DMS114 treated with DMSO at 0.1 percent for 48 hours (cell line): ENCODE data around the gene SIGLEC8.
A peak's percentile ranks its signal among the peaks of the same experiment; 100 is the strongest.
"Not testable (repeated sequence)": the region's sequence is repeated elsewhere in the genome, so short reads cannot be mapped to it uniquely, and the experiment has no call there.

Experiments used
- DNase-seq: peaks from one replicate; lab custom pipeline; 2025; ENCODE audit not compliant: unreplicated experiment; lab: John Stamatoyannopoulos, UW

Gene SIGLEC8

DNA sequence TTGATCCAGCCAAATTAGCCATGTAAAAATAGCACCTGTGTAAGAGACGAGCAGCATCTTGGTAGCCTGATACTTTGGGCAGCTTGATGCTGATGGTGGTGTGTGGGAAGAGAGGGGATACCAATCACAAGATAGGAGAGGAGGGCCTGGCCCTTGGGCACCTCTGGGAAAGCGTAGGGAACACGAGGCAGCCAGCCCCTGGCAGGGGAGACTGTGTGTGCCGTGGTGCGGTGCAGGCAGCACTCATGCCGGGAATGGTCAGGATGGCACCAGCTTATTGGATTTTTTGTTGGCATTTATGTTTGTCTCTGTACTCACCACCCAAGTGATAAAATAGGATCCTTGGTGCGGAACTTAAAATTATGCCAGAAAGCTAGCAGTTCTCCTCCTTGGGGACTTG is 10.2 kb downstream of the SIGLEC8 start:
- DNase-seq, result no peak

DNA sequence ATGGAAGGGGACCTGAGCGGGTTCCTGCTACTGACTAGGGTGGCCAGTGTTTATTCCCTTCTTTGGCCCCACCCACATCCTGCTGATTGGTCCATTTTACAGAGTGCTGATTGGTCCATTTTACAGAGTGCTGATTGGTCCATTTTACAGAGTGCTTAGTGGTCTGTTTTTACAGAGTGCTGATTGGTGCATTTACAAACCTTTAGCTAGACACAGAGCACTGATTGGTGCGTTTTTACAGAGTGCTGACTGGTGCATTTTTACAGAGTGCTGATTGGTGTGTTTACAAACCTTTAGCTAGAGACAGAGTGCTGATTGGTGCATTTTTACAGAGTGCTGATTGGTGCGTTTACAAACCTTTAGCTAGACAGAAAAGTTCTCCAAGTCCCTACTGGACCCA is 10.7 kb downstream of the SIGLEC8 start:
- not testable (repeated sequence) for DNase-seq

DNA sequence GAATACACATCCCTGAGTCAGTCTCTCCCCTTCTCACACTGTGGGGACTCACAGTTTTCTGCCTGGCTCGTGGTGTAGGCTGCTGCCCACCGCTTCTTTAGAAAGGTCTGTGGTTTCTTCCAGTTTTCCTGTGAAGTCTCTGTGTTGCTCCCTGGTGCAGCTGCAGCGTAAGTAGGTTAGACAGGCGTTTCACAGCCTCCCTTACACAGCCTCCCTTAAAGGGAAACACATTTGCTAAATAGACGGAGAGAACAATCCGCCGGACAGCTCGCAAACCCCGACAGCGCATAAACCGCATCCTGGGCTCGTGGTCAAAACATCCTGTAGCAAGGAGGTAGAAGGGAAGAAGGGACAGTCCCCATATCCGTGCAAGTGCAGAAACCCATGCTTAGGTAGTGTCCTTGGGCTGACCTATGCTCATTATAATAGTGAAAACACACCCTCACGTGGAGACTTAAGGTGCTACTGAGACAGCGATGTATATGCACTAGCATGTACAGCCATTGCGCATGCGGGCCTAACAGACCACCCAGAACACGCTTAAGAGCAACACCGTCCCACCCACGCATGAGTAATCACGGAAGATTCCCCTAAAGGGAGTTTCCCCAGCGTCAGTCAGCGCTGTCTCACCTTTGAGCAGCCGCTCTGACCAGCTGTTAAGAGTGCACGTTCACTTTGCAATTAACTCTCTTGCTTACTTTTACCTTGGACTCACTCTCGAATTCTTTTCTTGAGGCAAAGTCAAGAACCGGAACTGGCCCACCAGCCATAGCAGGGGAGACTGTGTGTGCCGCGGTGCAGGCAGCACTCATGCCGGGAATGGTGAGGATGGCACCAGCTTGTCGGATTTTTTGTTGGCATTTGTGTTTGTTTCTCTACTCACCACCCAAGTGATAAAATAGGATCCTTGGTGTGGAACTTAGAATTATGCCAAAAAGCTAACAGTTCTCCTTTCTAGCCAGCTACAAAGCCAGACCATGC is 16.6 kb downstream of the SIGLEC8 start:
- DNase-seq, result no peak

DNA sequence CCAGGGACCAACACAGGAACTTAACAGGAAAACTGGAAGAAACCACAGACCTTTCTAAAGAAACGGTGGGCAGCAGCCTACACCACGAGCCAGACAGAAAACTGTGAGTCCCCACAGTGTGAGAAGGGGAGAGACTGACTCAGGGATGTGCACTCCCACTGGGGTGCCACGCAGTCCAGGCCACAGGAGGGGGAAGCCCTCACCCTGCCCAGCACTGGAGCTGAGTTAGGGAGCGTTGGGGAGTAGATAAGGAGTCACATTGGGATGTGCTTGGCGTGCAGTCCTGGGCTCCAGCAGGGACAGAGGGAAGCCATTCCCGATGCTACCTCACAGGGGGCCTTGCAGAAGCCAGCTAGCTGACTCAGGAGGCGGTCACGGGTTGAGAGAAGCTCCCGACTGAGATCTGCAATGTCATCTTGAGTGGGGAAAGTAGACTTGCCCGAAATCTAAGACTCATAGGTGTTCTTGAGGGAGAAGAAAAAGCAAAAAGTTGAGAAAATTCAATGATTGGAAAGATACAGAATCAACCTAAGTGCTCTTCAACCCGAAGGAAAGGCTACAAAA is 17.3 kb downstream of the SIGLEC8 start:
- no peak for DNase-seq

DNA sequence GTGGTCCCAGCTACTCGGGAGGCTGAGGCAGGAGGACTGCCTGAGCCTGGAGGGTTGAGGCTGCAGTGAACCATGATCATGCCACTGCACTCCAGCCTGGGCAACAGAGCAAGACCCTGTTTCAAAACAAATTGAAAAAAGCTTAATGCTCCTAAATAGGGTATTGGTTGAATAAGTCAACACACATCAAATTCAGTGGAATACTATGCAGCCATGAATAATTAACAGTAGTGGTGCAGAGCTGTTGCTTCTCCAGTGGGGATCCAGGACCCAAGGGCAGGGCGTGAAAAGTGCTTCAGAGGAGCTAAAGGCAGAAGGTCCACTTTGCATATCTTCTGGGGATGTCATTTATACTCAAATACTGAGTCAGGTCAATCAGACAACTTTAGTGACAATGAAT is 18.2 kb downstream of the SIGLEC8 start:
- no peak for DNase-seq

DNA sequence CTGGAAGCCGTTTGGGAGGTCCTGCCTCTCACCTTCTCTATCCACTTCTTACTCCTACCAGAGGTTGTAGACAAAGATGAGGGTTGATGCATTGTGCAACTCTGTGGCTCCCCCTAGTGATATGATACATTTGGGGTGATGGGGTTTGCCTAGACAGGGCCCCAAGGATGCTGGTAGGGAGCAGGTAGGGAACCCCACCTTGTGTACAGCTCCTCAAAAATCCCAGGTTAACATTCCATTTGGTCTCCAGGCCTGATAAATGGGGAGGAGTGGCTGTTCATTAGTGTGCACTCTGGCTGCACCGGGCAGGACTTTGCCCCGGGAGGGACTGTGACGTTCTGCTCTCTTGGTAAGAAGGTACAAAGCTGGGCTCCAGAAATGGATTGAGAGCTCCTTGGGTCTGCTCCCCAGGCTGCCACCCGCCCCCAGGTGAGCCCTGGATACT is 19.2 kb downstream of the SIGLEC8 start:
- DNase-seq, result no peak

GRCh38 chr19:51434456-51434855 is 23.8 kb downstream of the SIGLEC8 start:
- DNase-seq, result no peak

GRCh38 chr19:51433043-51433442 is 25.2 kb downstream of the SIGLEC8 start:
- DNase-seq, result no peak

- no peak for DNase-seq
These were observed 27.1 kb downstream of the SIGLEC8 start for GRCh38 chr19:51431124-51431523.

GRCh38 chr19:51430221-51430620 is 28.0 kb downstream of the SIGLEC8 start:
- no peak for DNase-seq

DNA sequence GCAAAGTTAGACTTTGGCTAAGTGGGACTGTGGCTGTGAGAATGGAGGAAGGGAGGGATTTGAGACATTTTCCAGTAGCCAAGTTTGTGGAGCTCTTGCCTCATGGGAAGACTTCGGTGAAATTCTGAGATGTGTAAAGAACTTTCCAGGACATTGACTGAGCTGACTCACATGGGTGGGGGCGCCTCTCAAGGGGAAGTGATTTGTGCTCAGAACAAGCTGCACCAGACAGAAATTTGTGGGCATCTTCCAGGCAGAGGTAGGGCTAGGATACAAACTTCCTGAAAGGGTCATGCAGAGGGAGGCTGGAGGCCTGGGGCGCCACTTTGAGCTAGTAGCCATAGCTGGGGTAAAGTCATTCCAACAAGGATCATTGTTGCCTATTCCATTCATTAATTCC is 31.1 kb downstream of the SIGLEC8 start:
- DNase-seq, result no peak

GRCh38 chr19:51422053-51422448 is 36.2 kb downstream of the SIGLEC8 start:
- DNase-seq, result peak; percentile 64

DNA sequence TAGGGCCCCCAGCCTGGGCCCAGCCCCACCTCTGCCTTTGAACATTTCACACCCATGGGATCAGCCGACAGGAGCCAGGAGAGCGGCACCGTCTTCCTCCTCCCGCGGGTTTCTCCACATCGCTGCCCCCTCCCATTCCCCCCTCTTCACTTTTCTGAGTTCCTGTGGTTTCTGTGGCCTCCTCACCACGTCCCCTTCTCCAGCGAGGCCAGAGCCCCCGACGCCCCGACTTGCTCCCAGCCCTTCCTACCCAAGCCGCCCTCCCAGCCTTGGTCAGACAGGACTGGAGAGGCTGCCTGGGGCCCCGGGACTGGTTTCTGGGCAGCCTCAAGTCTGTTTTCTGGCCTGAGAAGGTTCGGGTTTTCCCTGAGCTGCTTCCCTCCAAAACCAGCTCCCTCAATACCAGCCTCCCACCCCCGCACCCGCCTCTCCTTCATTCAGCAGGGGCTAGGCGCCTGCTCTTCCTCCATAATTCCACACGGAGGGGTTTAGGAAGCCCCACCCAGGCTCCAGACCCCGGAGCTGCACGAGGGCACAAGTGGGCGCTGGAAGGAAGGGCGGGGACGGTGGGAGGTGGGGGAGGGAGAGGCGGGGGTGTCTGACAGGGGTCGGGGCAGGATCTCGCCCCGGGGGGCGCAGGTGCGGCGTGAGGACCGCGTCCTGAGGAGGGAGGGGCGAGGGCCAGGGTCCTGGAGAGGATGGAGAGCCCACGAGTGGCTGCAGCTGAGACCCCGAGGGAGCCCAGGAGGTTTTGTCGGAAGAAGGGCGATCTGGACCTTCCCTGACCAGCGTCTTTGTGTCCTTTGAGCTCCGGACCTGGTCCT is 36.8 kb downstream of the SIGLEC8 start:
- no peak for DNase-seq

- DNase-seq, result not testable (repeated sequence)
These were observed 37.7 kb downstream of the SIGLEC8 start for GRCh38 chr19:51420511-51420910.

DNA sequence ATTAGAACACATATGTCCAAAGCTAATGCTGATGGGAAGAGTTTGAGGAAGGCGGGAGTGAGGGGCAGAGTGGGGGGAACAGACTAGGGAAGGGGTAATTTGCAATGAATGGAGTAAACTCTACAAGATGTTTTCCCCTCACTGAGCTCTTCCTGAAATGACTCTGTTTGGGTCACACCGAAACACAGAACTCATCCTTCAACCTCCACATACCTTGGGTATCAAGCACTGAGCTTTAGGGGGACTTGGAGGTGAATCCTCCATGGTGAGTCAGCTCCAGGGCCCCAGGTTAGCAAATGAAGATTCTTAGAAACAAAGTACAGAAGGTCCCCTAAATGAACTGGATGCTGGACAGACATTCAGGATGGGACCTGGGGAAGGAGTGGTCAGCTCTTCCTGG is 39.5 kb downstream of the SIGLEC8 start:
- no peak for DNase-seq

DNA sequence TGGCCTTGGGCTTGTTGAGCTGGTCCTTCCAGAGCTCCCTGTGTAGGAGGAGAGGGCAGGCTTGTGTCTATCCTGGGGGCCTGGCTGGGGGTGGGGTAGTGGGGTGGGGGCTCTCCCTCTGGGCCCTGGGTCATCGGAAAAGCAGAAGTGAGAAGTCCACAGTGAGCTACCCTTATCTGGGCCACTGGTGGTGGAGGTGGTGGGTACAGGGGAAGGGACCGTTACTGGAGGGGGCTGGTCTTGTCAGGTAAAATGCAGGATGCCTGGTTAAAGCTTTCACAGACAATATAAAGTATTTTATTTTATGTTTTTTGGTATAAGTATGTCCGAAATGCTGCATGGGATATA is 40.5 kb downstream of the SIGLEC8 start:
- no peak for DNase-seq

- DNase-seq, result no peak
These were observed 41.0 kb downstream of the SIGLEC8 start, which contains the start of gene SIGLEC10 for GRCh38 chr19:51417107-51417809. SIGLEC10 (minus strand) TSS chr19:51417642; CDS start chr19:51417581, 61 bp downstream.

GRCh38 chr19:51416422-51416821 is 41.8 kb downstream of the SIGLEC8 start:
- DNase-seq, result not testable (repeated sequence)

GRCh38 chr19:51415187-51415586 is 43.1 kb downstream of the SIGLEC8 start:
- no peak for DNase-seq

GRCh38 chr19:51410950-51411748 is 47.1 kb downstream of the SIGLEC8 start:
- DNase-seq, result no peak
